ENCODE results near the gene SBF2. TPM values are rescaled to one million over a fixed set of nuclear protein-coding genes. Genes with fewer than 3 reads are reported as not detected.

SBF2 gene
- total RNA-seq, 1 experiment from 2014 or later: 67.9 TPM

DNA sequence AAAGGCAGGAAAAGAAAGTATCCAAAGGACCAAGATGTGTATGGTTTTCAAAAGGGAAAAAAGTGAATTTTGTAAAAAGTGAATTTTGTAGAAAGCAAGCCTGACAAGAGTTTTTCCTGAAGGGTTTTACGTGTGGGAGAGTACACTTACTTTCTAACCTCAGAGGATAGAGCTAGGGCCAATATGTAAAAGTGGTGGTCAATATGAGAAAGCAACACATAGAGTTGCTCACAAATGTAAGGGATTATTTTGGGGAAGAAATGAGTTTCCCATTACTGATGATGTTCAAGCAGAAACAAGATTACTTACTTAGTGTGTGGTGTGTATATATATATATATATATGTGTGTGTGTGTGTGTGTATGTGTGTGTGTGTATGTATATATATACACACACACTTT lies 467.6 kb downstream of the SBF2 start:
- in situ Hi-C loops (cut with HindIII; ENCODE audit: low sequenced_read_pairs): loop anchor here (25.0 kb wide), 1 partner anchor 486 kb away; the partner anchor contains the start of gene ADM
- DNase-seq (ENCODE audit: low spot score): no peak

GRCh38 chr11:9825895-9826294 lies 468.1 kb downstream of the SBF2 start:
- DNase-seq (ENCODE audit: low spot score): no peak
- in situ Hi-C loops (cut with HindIII; ENCODE audit: low sequenced_read_pairs): loop anchor here (25.0 kb wide), 1 partner anchor 486 kb away; the partner anchor contains the start of gene ADM

DNA sequence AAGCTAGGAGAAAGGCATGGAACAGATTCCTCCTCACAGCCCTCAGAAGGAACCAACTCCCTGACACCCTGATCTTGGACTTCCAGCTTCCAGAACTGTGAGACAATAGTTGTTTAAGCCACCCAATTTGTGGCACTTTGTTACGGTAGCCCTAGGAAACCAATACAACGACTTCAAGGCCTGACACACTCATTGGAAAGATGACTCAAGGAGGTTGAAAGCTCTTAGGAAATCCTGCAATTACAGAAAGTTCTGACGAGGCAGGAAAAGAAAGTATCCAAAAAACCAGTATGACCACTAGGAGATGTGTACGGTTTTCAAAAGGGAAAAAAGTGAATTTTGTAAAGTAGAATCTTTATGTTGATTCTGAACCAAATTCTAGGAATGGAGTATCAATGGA lies 468.7 kb downstream of the SBF2 start:
- in situ Hi-C loops (cut with HindIII; ENCODE audit: low sequenced_read_pairs): loop anchor here (25.0 kb wide), 1 partner anchor 487 kb away; the partner anchor contains the start of gene ADM
- DNase-seq (ENCODE audit: low spot score): no peak

- no peak for DNase-seq (ENCODE audit: low spot score)
- in situ Hi-C loops (cut with HindIII; ENCODE audit: low sequenced_read_pairs): no loop called here
These were observed 470.1 kb downstream of the SBF2 start for GRCh38 chr11:9823887-9824385.

- in situ Hi-C loops (cut with HindIII; ENCODE audit: low sequenced_read_pairs): no loop called here
- no peak for DNase-seq (ENCODE audit: low spot score)
These were observed 470.6 kb downstream of the SBF2 start for GRCh38 chr11:9823439-9823838.

GRCh38 chr11:9821008-9821752 lies 472.8 kb downstream of the SBF2 start:
- peak; percentile 44 for DNase-seq (ENCODE audit: low spot score)
- in situ Hi-C loops (cut with HindIII; ENCODE audit: low sequenced_read_pairs): no loop called here

- in situ Hi-C loops (cut with HindIII; ENCODE audit: low sequenced_read_pairs): no loop called here
- DNase-seq (ENCODE audit: low spot score): peak; percentile 56
These were observed 473.8 kb downstream of the SBF2 start for GRCh38 chr11:9820260-9820659.

- DNase-seq (ENCODE audit: low spot score): no peak
- in situ Hi-C loops (cut with HindIII; ENCODE audit: low sequenced_read_pairs): no loop called here
These were observed 476.8 kb downstream of the SBF2 start for GRCh38 chr11:9817191-9817590.

DNA sequence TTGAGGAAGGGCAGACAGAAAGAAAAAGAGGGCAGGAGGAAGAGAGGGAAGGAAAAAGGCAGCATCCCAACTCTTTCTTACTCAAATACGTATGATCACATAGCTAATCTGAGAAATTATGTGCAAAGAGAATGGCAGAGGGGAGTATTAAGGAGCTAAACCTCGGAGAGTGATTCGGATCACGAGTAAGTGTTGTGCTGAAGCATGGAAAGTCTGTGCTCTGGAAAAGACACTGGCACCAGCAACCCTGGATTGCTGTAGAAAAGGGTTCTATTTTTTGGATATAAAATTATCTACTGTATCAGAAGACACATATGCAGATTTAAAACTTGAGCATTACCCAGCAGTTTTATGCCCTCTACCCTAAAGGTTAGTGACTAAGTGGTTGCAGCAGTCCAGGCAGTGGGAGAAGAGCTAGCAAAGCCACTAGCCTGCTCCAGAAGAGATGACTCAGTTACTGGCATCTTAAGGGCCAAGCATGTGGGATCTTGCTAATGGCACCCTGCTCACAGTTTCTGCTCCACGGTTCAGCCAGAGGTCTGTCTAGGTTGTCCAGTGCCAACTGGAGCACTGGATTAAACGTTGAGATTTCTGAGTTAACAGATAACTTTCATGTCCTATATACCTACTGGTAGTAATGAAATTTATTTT lies 478.4 kb downstream of the SBF2 start:
- no peak for DNase-seq (ENCODE audit: low spot score)

DNA sequence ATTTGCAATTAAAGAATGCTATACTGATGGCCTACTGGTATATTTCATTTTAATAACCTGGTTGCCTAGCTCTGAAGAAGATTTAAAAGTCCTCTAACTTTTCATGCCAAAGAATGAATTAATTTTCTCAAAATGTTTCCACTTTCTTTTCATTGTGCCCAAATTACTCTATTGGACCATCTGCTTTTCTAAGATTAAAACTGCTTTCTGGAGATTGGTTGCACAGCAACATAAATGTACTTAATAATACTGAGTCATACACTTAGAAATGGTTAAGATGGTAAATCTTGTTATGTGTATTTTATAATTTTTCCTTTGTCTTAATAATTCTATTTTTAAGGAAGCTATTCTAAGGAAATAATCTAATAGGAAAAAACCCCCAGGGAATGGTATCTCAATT lies 479.9 kb downstream of the SBF2 start:
- in situ Hi-C loops (cut with HindIII; ENCODE audit: low sequenced_read_pairs): no loop called here
- no peak for DNase-seq (ENCODE audit: low spot score)

More for the DNA sequence above, 478.4 kb downstream of the SBF2 start:
- in situ Hi-C loops (cut with HindIII; ENCODE audit: low sequenced_read_pairs): no loop called here

DNA sequence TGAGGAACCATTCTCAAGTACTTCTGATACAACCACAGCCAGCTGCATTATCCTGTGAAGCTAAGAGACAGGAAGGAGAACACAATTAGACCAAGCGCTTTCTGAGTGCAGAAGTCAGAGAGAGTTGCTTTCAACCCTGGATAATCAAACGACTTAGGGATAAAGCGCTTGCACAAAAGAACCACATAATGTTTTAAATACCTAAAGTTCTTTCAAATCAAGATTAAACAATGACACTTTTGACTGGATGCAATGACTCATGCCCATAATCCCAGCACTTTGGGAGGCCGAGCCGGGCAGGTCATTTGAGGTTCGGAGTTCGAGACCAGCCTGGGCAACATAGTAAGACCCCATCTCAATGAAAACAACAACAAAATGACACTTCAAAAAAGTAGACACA lies 485.1 kb downstream of the SBF2 start:
- DNase-seq (ENCODE audit: low spot score): no peak
- in situ Hi-C loops (cut with HindIII; ENCODE audit: low sequenced_read_pairs): no loop called here

DNA sequence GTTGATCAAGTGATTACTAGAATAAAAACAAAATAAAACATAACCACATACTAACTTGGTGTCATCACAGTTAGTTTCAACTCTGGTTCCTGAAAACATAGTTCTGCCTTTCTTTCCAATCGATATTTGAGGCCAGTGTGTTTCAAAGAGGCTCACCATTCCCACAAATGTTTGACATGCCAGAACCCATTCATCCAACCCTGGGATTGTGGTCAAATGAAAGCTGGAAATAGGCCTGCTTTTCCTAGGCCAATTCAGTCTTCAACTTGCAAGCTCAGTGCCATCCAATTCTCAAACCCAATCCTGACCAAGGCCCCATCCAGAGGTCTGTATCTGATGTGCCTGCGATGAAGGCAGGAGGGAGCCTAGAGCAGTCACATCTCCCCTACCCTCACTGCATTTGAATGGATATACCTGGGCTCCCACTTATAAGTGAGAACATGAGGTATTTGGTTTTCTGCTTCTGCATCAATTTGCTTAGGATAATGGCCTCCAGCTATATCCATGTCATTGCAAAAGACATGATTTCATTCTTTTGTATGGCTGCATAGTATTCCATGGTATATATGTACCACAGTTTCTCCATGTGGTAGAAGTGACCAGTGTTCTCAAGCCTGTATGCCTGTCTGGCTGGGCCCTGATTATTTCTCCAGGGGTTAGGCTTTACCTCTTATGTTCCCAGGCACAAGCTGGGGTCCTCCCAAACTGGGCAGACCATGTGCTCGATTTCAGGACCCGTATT lies 486.9 kb downstream of the SBF2 start:
- no peak for DNase-seq (ENCODE audit: low spot score)
- in situ Hi-C loops (cut with HindIII; ENCODE audit: low sequenced_read_pairs): no loop called here

- in situ Hi-C loops (cut with HindIII; ENCODE audit: low sequenced_read_pairs): no loop called here
- no peak for DNase-seq (ENCODE audit: low spot score)
These were observed 489.6 kb downstream of the SBF2 start for GRCh38 chr11:9804419-9804902.

GRCh38 chr11:9803685-9804418 lies 490.2 kb downstream of the SBF2 start:
- in situ Hi-C loops (cut with HindIII; ENCODE audit: low sequenced_read_pairs): no loop called here
- DNase-seq (ENCODE audit: low spot score): peak; percentile 34

- peak; percentile 59 for DNase-seq (ENCODE audit: low spot score)
- in situ Hi-C loops (cut with HindIII; ENCODE audit: low sequenced_read_pairs): no loop called here
These were observed 491.6 kb downstream of the SBF2 start for GRCh38 chr11:9802291-9802861.

GRCh38 chr11:9799886-9800285 lies 494.1 kb downstream of the SBF2 start:
- no peak for DNase-seq (ENCODE audit: low spot score)
- in situ Hi-C loops (cut with HindIII; ENCODE audit: low sequenced_read_pairs): no loop called here

GRCh38 chr11:9797300-9797699 lies 496.7 kb downstream of the SBF2 start:
- DNase-seq (ENCODE audit: low spot score): no peak
- in situ Hi-C loops (cut with HindIII; ENCODE audit: low sequenced_read_pairs): no loop called here

DNA sequence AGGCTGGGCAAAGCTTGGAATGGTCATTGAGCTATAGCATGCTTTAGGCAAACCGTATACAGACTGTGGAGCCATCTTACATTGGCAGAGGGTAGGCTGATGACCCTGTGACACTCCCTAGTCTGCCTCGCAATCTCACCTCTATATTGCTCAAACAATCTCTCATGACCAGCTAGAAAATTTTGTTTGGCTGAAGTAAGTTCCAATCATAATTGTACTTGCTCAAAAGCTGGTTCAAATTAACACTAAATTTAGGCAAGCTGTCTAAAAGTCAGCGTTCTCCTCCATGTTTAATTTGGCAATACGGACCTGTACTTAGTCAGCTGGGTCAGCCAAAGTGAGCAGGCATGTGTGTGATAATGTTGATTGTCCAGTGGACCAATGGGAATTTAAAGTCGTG lies 497.2 kb downstream of the SBF2 start:
- no peak for DNase-seq (ENCODE audit: low spot score)
- in situ Hi-C loops (cut with HindIII; ENCODE audit: low sequenced_read_pairs): no loop called here

DNA sequence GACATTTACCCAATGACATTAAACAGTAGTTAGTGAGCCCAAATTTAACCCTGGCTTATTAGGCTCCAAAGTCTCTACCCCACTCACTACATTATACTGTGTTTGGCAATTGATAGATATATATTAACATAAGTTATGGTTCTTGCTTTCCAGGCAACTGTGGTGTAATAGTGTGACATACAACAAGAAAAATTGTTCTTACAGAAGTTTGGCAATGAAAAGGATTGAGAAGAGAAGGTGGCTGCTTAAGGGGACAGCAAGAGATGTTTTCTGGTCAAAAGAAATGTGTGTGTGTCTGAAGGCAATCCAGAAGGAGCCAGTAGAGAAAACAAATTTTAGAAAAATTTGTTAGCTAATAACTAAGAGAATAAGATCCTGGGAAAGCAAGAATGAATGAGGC lies 497.8 kb downstream of the SBF2 start:
- no peak for DNase-seq (ENCODE audit: low spot score)
- in situ Hi-C loops (cut with HindIII; ENCODE audit: low sequenced_read_pairs): no loop called here
